HepG2 (cell line): ENCODE data around the gene DCAF4. TPM values are rescaled to one million over a fixed set of nuclear protein-coding genes. Genes with fewer than 3 reads are reported as not detected.
A peak's percentile ranks its signal among the peaks of the same experiment; 100 is the strongest.

Experiments used
- ATAC-seq: fragments of 200-7000 bp; cut with Tn5 transposase; 3 replicates; pipeline ENCODE4 v1.9.1; 2020; ENCODE audit warnings: mild to moderate bottlenecking, moderate library complexity
- BruUV-seq: library from RNA; stranded (reverse); fragments of 400-500 nt; replicated peaks from 2 replicates; lab custom pipeline; 2021; lab: Mats Ljungman, UMichigan
- CTCF ChIA-PET: fragments of 300-600 bp; formaldehyde crosslinking; extraction: SDS; loops from one replicate; lab custom pipeline; 2021; ENCODE audit warnings: low total read pairs, inconsistent platforms, low intra/inter-chr PET ratio; lab: Yijun Ruan, JAX
- POLR2A ChIA-PET: fragments of 350-600 bp; sonication (Branson Sonifier 250); formaldehyde crosslinking; loops from one replicate; lab custom pipeline; 2020; ENCODE audit warnings: antibody characterized with exemption, inconsistent platforms; lab: Yijun Ruan, JAX
- DNase-seq: peaks from one replicate; pipeline ENCODE4 v3.0.0-alpha.2; 2015; ENCODE audit warnings: low spot score
- FAIRE-seq: peaks from 3 replicates; lab custom pipeline; 2011; peaks lifted over from hg19 to GRCh38; lab: Jason Lieb, UNC
- H2AFZ ChIP-seq: one replicate; pipeline ENCODE4 v1.6.1; 2011; ENCODE audit warnings: low read length, inconsistent platforms
- H3K27ac ChIP-seq: fragments of 300-600 bp; 3 replicates; pipeline ENCODE4 v1.8.0; 2011; ENCODE audit warnings: mixed run types, mild to moderate bottlenecking, mixed read lengths, low read length, inconsistent platforms; ENCODE audit not compliant: insufficient read depth; ENCODE audit errors: extremely low read length
- H3K27me3 ChIP-seq, 2 experiments: fragments of 200-600 bp in 1 of 2; 2 replicates in 1 of 2; 3 replicates in 1 of 2; pipeline versions ENCODE4 v1.6.0 to v1.8.0; 2011; ENCODE audit warnings: low read length in 2 of 2, mild to moderate bottlenecking in 2 of 2, moderate library complexity in 2 of 2, inconsistent platforms in 1 of 2; ENCODE audit not compliant: insufficient read depth in 2 of 2, control insufficient read depth in 1 of 2
- H3K36me3 ChIP-seq, 2 experiments: fragments of 200-600 bp in 1 of 2; replicated peaks in 1 of 2; 2 replicates in 1 of 2; 3 replicates in 1 of 2; pipeline versions ENCODE4 v1.5.1 to v1.8.0; 2011; ENCODE audit warnings: low read length in 2 of 2, inconsistent platforms in 1 of 2; ENCODE audit not compliant: insufficient read depth in 2 of 2, control insufficient read depth in 1 of 2
- H3K4me1 ChIP-seq: 2 replicates; pipeline ENCODE4 v1.5.1; 2012; ENCODE audit warnings: low read length, inconsistent platforms; ENCODE audit not compliant: insufficient read depth
- H3K4me2 ChIP-seq: 2 replicates; pipeline ENCODE4 v1.6.0; 2011; ENCODE audit warnings: low read depth, low read length, inconsistent platforms
- H3K4me3 ChIP-seq, 3 experiments: fragments of 200-600 bp in 1 of 3; sonication (generic), shearing (Covaris generic) in 1 of 3; replicated peaks in 1 of 3; 2 replicates each; pipeline ENCODE4 v1.5.1; 2011 to 2016; ENCODE audit warnings: low read length in 3 of 3, inconsistent platforms in 2 of 3, low read depth in 2 of 3, mild to moderate bottlenecking in 2 of 3, control low read depth in 1 of 3, mixed read lengths in 1 of 3; ENCODE audit not compliant: insufficient read depth in 1 of 3
- H3K79me2 ChIP-seq: one replicate; pipeline ENCODE4 v1.6.1; 2011; ENCODE audit warnings: low read length, inconsistent platforms; ENCODE audit not compliant: insufficient read depth
- H3K9ac ChIP-seq: 2 replicates; pipeline ENCODE4 v1.6.0; 2011; ENCODE audit warnings: mild to moderate bottlenecking, low read depth, low read length, inconsistent platforms; ENCODE audit not compliant: insufficient read depth
- H3K9me3 ChIP-seq: 2 replicates; pipeline ENCODE4 v1.5.1; 2012; ENCODE audit warnings: mild to moderate bottlenecking, low read length
- H4K20me1 ChIP-seq: 2 replicates; pipeline ENCODE4 v1.6.0; 2011; ENCODE audit warnings: inconsistent platforms, mild to moderate bottlenecking, low read length, moderate library complexity; ENCODE audit not compliant: insufficient read depth
- DMAP1 ChIP-seq: IDR thresholded peaks from 2 replicates; pipeline ENCODE4 v1.6.1; 2016
- HNF4A ChIP-seq: sonication (generic); formaldehyde crosslinking; IDR thresholded peaks from 2 replicates; pipeline ENCODE4 v1.4.0; 2020; ENCODE audit warnings: missing genetic modification reagents
- KDM1A ChIP-seq: IDR thresholded peaks from 2 replicates; pipeline ENCODE4 v1.6.1; 2016; ENCODE audit warnings: missing compliant biosample characterization
- ZNF121 ChIP-seq: sonication (generic); formaldehyde crosslinking; IDR thresholded peaks from 2 replicates; pipeline ENCODE4 v1.5.0; 2020; ENCODE audit warnings: mild to moderate bottlenecking, missing genetic modification reagents
- WGBS: methylation state at CpG from one replicate; pipeline ENCODE4 v1.1.6; 2017; ENCODE audit warnings: low lambda C conversion rate; 5-methylcytosine and 5-hydroxymethylcytosine counted together
- in situ Hi-C: cut with HindIII; loops from 2 replicates; pipeline ENCODE4 v1.10.0; 2017; ENCODE audit warnings: low pct_unique_long_range_greater_than_20kb; ENCODE audit not compliant: extremely low pct_ligation_motif_present
- intact Hi-C: fragments of 100-400 bp; cut with micrococcal nuclease; formaldehyde crosslinking; loops from one replicate; pipeline ENCODE4 v1.10.0; 2022; ENCODE audit not compliant: unreplicated experiment
- polyA plus RNA-seq, 8 experiments: library from polyadenylated mRNA; depleted of rRNA in 3 of 8; stranded (reverse) in 7 of 8; unstranded in 1 of 8; fragments of >200 nt; fragmentation: Illumina TruSeq in 4 of 8; extraction: Trizol in 4 of 8; gene quantifications; 2 replicates each; pipeline versions ENCODE4 v1.2.1 to v1.2.3, GENCODE V29; 2011 to 2016; ENCODE audit warnings: low read depth in 4 of 8, missing spikeins in 1 of 8, mixed read lengths in 1 of 8; ENCODE audit not compliant: insufficient read depth in 1 of 8
- total RNA-seq, 5 experiments: library from RNA; depleted of rRNA; stranded (reverse); fragments of >200 nt; fragmentation: Illumina TruSeq; extraction: Trizol; gene quantifications; 2 replicates each; pipeline ENCODE4 v1.2.3, GENCODE V29; 2016; ENCODE audit warnings: low read depth in 1 of 5
- TF ChIP-seq, protein P1 (sequence below): sonication (generic); formaldehyde crosslinking; IDR thresholded peaks from 2 replicates; pipeline ENCODE4 v1.8.1; 2022; ENCODE audit warnings: low read depth, mild to moderate bottlenecking, missing genetic modification reagents
- TF ChIP-seq, protein P2 (sequence below): sonication (generic); formaldehyde crosslinking; IDR thresholded peaks from 2 replicates; pipeline ENCODE4 v1.4.0; 2020; ENCODE audit warnings: low read depth, missing genetic modification reagents
- TF ChIP-seq, protein P3 (sequence below): sonication (generic); formaldehyde crosslinking; IDR thresholded peaks from 2 replicates; pipeline ENCODE4 v1.5.0; 2020; ENCODE audit warnings: missing genetic modification reagents

The DCAF4 gene
- total and polyA plus RNA-seq, 2 of the 13 experiments (the other 11 are each of a cell fraction or from before 2014, with no cell fraction given): 18.8 to 21.1 TPM

DNA sequence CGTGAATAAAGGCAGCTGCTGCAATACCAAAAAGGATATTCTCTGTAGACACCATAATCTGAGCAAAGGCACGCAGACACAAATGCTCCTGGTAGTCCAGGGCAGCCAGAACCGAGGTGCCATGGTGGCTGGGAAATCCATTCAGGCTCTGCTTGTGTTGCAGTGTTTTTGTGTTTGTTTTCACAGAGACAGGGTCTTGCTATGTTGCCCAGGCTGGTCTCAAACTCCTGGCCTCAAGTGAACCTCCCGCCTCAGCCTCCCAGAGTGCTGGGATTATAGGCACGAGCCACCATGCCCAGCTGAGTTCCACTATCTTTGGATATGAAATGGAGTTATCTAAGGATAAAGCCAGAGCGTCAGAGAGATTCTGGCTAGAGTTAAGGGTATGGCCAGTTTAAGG is 39.8 kb downstream of the DCAF4 start:
- Histone ChIP-seq H3K36me3 (peaks cover 2% of the 10 kb centered on the region in 2 experiments; a peak in 2 of 5 replicates), H3K9ac (no peak overlapping the region), H3K27me3 (no peaks in the 10 kb centered on the region), H3K79me2 (no peaks in the 10 kb centered on the region), H3K4me2 (no peak overlapping the region), H3K27ac (no peak overlapping the region), H3K9me3 (no peaks in the 10 kb centered on the region), H2AFZ (no peak overlapping the region), H3K4me3 (no peak overlapping the region), H4K20me1 (no peaks in the 10 kb centered on the region), H3K4me1 (peaks cover 7% of the 10 kb centered on the region; the same call in 1 of the 2 replicates)
- ATAC-seq (no peak), DNase-seq (no peak), FAIRE-seq (no peak)
- TF ChIP-seq KDM1A (CRISPR knock-in tag) (no peak), ZNF121 (CRISPR knock-in tag) (peak; percentile 64)
- WGBS: 100% methylated on average over 5 of the region's 6 CpGs
- CTCF ChIA-PET: no interaction called here
- intact Hi-C loops (no loop called here), in situ Hi-C loops (no loop called here)
- no TSS peak for BruUV-seq
- POLR2A ChIA-PET: no interaction called here

DNA sequence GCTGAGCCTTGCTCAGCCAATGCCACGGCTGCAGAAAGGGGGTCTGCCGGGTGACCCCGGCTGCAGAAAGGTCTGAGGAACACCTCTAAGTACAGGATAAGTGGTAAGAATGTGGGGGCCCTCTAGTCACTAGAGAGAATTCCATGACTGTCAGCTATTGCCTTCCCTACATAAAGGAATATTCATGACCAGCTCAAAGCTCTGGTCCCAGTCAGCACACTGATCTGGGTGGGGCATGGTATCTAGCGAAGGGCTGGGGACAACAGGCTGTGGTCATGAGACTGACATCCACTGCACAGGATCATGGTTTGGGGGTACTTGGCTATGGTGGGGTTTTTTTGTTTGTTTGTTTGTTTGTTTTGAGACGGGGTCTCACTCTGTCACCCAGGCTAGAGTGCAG is 42.1 kb downstream of the DCAF4 start:
- intact Hi-C loops (no loop called here), in situ Hi-C loops (no loop called here)
- H3K4me2 ChIP-seq: no peak overlapping the region
- H3K4me3 ChIP-seq: no peak overlapping the region
- TF ChIP-seq, protein P1, sequence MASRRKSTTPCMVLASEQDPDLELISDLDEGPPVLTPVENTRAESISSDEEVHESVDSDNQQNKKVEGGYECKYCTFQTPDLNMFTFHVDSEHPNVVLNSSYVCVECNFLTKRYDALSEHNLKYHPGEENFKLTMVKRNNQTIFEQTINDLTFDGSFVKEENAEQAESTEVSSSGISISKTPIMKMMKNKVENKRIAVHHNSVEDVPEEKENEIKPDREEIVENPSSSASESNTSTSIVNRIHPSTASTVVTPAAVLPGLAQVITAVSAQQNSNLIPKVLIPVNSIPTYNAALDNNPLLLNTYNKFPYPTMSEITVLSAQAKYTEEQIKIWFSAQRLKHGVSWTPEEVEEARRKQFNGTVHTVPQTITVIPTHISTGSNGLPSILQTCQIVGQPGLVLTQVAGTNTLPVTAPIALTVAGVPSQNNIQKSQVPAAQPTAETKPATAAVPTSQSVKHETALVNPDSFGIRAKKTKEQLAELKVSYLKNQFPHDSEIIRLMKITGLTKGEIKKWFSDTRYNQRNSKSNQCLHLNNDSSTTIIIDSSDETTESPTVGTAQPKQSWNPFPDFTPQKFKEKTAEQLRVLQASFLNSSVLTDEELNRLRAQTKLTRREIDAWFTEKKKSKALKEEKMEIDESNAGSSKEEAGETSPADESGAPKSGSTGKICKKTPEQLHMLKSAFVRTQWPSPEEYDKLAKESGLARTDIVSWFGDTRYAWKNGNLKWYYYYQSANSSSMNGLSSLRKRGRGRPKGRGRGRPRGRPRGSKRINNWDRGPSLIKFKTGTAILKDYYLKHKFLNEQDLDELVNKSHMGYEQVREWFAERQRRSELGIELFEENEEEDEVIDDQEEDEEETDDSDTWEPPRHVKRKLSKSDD: no peak
- no peak for TF ChIP-seq DMAP1 (CRISPR knock-in tag)
- TF ChIP-seq, protein P2, sequence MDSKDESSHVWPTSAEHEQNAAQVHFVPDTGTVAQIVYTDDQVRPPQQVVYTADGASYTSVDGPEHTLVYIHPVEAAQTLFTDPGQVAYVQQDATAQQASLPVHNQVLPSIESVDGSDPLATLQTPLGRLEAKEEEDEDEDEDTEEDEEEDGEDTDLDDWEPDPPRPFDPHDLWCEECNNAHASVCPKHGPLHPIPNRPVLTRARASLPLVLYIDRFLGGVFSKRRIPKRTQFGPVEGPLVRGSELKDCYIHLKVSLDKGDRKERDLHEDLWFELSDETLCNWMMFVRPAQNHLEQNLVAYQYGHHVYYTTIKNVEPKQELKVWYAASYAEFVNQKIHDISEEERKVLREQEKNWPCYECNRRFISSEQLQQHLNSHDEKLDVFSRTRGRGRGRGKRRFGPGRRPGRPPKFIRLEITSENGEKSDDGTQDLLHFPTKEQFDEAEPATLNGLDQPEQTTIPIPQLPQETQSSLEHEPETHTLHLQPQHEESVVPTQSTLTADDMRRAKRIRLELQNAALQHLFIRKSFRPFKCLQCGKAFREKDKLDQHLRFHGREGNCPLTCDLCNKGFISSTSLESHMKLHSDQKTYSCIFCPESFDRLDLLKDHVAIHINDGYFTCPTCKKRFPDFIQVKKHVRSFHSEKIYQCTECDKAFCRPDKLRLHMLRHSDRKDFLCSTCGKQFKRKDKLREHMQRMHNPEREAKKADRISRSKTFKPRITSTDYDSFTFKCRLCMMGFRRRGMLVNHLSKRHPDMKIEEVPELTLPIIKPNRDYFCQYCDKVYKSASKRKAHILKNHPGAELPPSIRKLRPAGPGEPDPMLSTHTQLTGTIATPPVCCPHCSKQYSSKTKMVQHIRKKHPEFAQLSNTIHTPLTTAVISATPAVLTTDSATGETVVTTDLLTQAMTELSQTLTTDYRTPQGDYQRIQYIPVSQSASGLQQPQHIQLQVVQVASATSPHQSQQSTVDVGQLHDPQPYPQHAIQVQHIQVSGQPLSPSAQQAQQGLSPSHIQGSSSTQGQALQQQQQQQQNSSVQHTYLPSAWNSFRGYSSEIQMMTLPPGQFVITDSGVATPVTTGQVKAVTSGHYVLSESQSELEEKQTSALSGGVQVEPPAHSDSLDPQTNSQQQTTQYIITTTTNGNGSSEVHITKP (CRISPR knock-in tag): no peak
- no peak for TF ChIP-seq HNF4A
- TF ChIP-seq, protein P3, sequence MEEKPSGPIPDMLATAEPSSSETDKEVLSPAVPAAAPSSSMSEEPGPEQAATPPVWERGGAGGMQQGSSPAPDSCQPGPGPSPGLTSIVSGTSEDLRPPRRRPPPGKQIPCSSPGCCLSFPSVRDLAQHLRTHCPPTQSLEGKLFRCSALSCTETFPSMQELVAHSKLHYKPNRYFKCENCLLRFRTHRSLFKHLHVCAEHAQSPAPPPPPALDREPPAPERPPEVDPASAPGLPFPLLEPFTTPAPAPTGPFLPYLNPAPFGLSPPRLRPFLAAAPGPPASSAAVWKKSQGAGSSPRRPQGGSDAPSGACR: no peak
- FAIRE-seq: no peak
- H3K4me1 ChIP-seq: 0 out of 2 replicates have a peak, but pooled peaks cover 1% of the 10 kb centered on the region
- H3K27ac ChIP-seq: no peak overlapping the region
- no TSS peak for BruUV-seq
- H3K9ac ChIP-seq: no peak overlapping the region
- no peaks in the 10 kb centered on the region for H3K27me3 ChIP-seq
- WGBS: 93% methylated on average over 5 of the region's 5 CpGs
- H4K20me1 ChIP-seq: no peaks in the 10 kb centered on the region
- H3K9me3 ChIP-seq: no peaks in the 10 kb centered on the region
- H2AFZ ChIP-seq: no peak overlapping the region
- ATAC-seq: no peak
- no peaks in the 10 kb centered on the region for H3K36me3 ChIP-seq
- no peak for DNase-seq
- no peaks in the 10 kb centered on the region for H3K79me2 ChIP-seq
- ChIA-PET CTCF (no interaction called here), POLR2A (no interaction called here)
